ENCODE measurements around the gene LRP1B.

- TF ChIP-seq REST (IDR thresholded peaks at IDR 0.05): no peak
- TF ChIP-seq POLR2A (IDR thresholded peaks at IDR 0.05; ENCODE audit: low read length): no peak
- no peak for TF ChIP-seq TFCP2L1 (CRISPR knock-in tag; IDR thresholded peaks at IDR 0.05)
- TF ChIP-seq, protein P1, sequence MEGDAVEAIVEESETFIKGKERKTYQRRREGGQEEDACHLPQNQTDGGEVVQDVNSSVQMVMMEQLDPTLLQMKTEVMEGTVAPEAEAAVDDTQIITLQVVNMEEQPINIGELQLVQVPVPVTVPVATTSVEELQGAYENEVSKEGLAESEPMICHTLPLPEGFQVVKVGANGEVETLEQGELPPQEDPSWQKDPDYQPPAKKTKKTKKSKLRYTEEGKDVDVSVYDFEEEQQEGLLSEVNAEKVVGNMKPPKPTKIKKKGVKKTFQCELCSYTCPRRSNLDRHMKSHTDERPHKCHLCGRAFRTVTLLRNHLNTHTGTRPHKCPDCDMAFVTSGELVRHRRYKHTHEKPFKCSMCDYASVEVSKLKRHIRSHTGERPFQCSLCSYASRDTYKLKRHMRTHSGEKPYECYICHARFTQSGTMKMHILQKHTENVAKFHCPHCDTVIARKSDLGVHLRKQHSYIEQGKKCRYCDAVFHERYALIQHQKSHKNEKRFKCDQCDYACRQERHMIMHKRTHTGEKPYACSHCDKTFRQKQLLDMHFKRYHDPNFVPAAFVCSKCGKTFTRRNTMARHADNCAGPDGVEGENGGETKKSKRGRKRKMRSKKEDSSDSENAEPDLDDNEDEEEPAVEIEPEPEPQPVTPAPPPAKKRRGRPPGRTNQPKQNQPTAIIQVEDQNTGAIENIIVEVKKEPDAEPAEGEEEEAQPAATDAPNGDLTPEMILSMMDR (IDR thresholded peaks at IDR 0.05): no peak
- TF ChIP-seq RAD21 (conservative IDR thresholded peaks at IDR 0.05 in 1 of 2, IDR thresholded peaks at IDR 0.05 in 1 of 2): no peak
- no peak for TF ChIP-seq PHF8 (IDR thresholded peaks at IDR 0.05; ENCODE audit: borderline replicate concordance, low read depth)
- no peak for TF ChIP-seq MAFK (IDR thresholded peaks at IDR 0.05; ENCODE audit: partially characterized antibody)
- no peak for TF ChIP-seq EP300 (IDR thresholded peaks at IDR 0.05)
- no peak for TF ChIP-seq MYC (IDR thresholded peaks at IDR 0.05; ENCODE audit: borderline replicate concordance, low read length)
- no peak for TF ChIP-seq BHLHE40 (IDR thresholded peaks at IDR 0.05; ENCODE audit: low read depth, low read length)
Measured at GRCh38 chr2:141927536-141927935, 203.3 kb downstream of the LRP1B start.

Data from A549 (cell line).